ENCODE results near the gene PRSS12. TPM values are rescaled to one million over a fixed set of nuclear protein-coding genes. Genes with fewer than 3 reads are reported as not detected.
A peak's percentile ranks its signal among the peaks of the same experiment; 100 is the strongest.

The PRSS12 gene
- polyA plus RNA-seq, 1 donor from 2014 or later = 1.1 TPM

- Histone ChIP-seq H3K9me3 (ENCODE audit: low read length) (no peaks in the 10 kb centered on the region), H3K4me3 (ENCODE audit: low read length) (no peak overlapping the region), H3K4me2 (ENCODE audit: low read length) (no peak overlapping the region), H3K9me2 (ENCODE audit: insufficient read depth, low read length) (no peaks in the 10 kb centered on the region), H3F3A (ENCODE audit: insufficient read depth, low read length, poor library complexity, severe bottlenecking) (no peaks in the 10 kb centered on the region), H4K20me1 (ENCODE audit: insufficient read depth) (no peaks in the 10 kb centered on the region), H3K36me3 (ENCODE audit: insufficient read depth, low read length) (no peaks in the 10 kb centered on the region), H3K9ac (ENCODE audit: low read length) (no peak overlapping the region), H3K79me2 (replicated peaks; ENCODE audit: insufficient read depth, low read length) (no peaks in the 10 kb centered on the region), H2AFZ (ENCODE audit: low read depth, low read length) (no peak overlapping the region), H3K27me3 (ENCODE audit: insufficient read depth, low read depth, low read length) (no peaks in the 10 kb centered on the region), H3K27ac (ENCODE audit: low read length) (peak overlapping the region; percentile 7)
- TF ChIP-seq EP300 (conservative IDR thresholded peaks at IDR 0.05; ENCODE audit: poor library complexity, severe bottlenecking) (peak; percentile 78), MXI1 (conservative IDR thresholded peaks at IDR 0.05; ENCODE audit: poor library complexity, severe bottlenecking) (no peak), SMC3 (conservative IDR thresholded peaks at IDR 0.05; ENCODE audit: poor library complexity) (no peak), POLR2AphosphoS5 (IDR thresholded peaks at IDR 0.05) (peak; percentile 32)
Measured at GRCh38 chr4:118317691-118318090, 35.1 kb downstream of the PRSS12 start.

GRCh38 chr4:118314221-118314620, 38.6 kb downstream of the PRSS12 start:
- Histone ChIP-seq H3K4me2 (ENCODE audit: low read length) (no peak overlapping the region), H2AFZ (ENCODE audit: low read depth, low read length) (no peak overlapping the region), H3K27me3 (ENCODE audit: insufficient read depth, low read depth, low read length) (no peaks in the 10 kb centered on the region), H3K79me2 (replicated peaks; ENCODE audit: insufficient read depth, low read length) (no peaks in the 10 kb centered on the region), H3K36me3 (ENCODE audit: insufficient read depth, low read length) (no peaks in the 10 kb centered on the region), H3K9me2 (ENCODE audit: insufficient read depth, low read length) (no peaks in the 10 kb centered on the region), H3K9ac (ENCODE audit: low read length) (no peak overlapping the region), H3F3A (ENCODE audit: insufficient read depth, low read length, poor library complexity, severe bottlenecking) (no peaks in the 10 kb centered on the region), H3K27ac (ENCODE audit: low read length) (no peak overlapping the region), H4K20me1 (ENCODE audit: insufficient read depth) (no peaks in the 10 kb centered on the region), H3K4me3 (ENCODE audit: low read length) (no peak overlapping the region), H3K9me3 (ENCODE audit: low read length) (no peaks in the 10 kb centered on the region)
- no peak for TF ChIP-seq MXI1 (conservative IDR thresholded peaks at IDR 0.05; ENCODE audit: poor library complexity, severe bottlenecking)
- TF ChIP-seq SMC3 (conservative IDR thresholded peaks at IDR 0.05; ENCODE audit: poor library complexity) = no peak
- no peak for TF ChIP-seq RAD21 (conservative IDR thresholded peaks at IDR 0.05)
- no peak for TF ChIP-seq TAF1 (IDR thresholded peaks at IDR 0.05; ENCODE audit: low read depth)
- TF ChIP-seq EP300 (conservative IDR thresholded peaks at IDR 0.05; ENCODE audit: poor library complexity, severe bottlenecking) = no peak
- TF ChIP-seq EZH2 (IDR thresholded peaks at IDR 0.05; ENCODE audit: borderline replicate concordance, insufficient read depth, low read length, poor library complexity, severe bottlenecking) = no peak

GRCh38 chr4:118313098-118313497, 39.7 kb downstream of the PRSS12 start:
- no peaks in the 10 kb centered on the region for H3K79me2 ChIP-seq (replicated peaks; ENCODE audit: insufficient read depth, low read length)
- no peaks in the 10 kb centered on the region for H3F3A ChIP-seq (ENCODE audit: insufficient read depth, low read length, poor library complexity, severe bottlenecking)
- no peak overlapping the region for H3K27ac ChIP-seq (ENCODE audit: low read length)
- no peak overlapping the region for H3K4me2 ChIP-seq (ENCODE audit: low read length)
- no peaks in the 10 kb centered on the region for H3K27me3 ChIP-seq (ENCODE audit: insufficient read depth, low read depth, low read length)
- no peak overlapping the region for H2AFZ ChIP-seq (ENCODE audit: low read depth, low read length)
- no peaks in the 10 kb centered on the region for H4K20me1 ChIP-seq (ENCODE audit: insufficient read depth)
- H3K9me3 ChIP-seq (ENCODE audit: low read length) = no peaks in the 10 kb centered on the region
- H3K9me2 ChIP-seq (ENCODE audit: insufficient read depth, low read length) = no peaks in the 10 kb centered on the region
- H3K36me3 ChIP-seq (ENCODE audit: insufficient read depth, low read length) = no peaks in the 10 kb centered on the region
- H3K4me3 ChIP-seq (ENCODE audit: low read length) = no peak overlapping the region
- no peak overlapping the region for H3K9ac ChIP-seq (ENCODE audit: low read length)
- TF ChIP-seq EZH2 (IDR thresholded peaks at IDR 0.05; ENCODE audit: borderline replicate concordance, insufficient read depth, low read length, poor library complexity, severe bottlenecking) = no peak
- TF ChIP-seq RAD21 (conservative IDR thresholded peaks at IDR 0.05) = no peak
- no peak for TF ChIP-seq EP300 (conservative IDR thresholded peaks at IDR 0.05; ENCODE audit: poor library complexity, severe bottlenecking)
- TF ChIP-seq TAF1 (IDR thresholded peaks at IDR 0.05; ENCODE audit: low read depth) = no peak
- no peak for TF ChIP-seq MXI1 (conservative IDR thresholded peaks at IDR 0.05; ENCODE audit: poor library complexity, severe bottlenecking)
- TF ChIP-seq, protein P1, sequence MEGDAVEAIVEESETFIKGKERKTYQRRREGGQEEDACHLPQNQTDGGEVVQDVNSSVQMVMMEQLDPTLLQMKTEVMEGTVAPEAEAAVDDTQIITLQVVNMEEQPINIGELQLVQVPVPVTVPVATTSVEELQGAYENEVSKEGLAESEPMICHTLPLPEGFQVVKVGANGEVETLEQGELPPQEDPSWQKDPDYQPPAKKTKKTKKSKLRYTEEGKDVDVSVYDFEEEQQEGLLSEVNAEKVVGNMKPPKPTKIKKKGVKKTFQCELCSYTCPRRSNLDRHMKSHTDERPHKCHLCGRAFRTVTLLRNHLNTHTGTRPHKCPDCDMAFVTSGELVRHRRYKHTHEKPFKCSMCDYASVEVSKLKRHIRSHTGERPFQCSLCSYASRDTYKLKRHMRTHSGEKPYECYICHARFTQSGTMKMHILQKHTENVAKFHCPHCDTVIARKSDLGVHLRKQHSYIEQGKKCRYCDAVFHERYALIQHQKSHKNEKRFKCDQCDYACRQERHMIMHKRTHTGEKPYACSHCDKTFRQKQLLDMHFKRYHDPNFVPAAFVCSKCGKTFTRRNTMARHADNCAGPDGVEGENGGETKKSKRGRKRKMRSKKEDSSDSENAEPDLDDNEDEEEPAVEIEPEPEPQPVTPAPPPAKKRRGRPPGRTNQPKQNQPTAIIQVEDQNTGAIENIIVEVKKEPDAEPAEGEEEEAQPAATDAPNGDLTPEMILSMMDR (IDR thresholded peaks at IDR 0.05; ENCODE audit: poor library complexity, severe bottlenecking) = no peak
- TF ChIP-seq, protein P2, sequence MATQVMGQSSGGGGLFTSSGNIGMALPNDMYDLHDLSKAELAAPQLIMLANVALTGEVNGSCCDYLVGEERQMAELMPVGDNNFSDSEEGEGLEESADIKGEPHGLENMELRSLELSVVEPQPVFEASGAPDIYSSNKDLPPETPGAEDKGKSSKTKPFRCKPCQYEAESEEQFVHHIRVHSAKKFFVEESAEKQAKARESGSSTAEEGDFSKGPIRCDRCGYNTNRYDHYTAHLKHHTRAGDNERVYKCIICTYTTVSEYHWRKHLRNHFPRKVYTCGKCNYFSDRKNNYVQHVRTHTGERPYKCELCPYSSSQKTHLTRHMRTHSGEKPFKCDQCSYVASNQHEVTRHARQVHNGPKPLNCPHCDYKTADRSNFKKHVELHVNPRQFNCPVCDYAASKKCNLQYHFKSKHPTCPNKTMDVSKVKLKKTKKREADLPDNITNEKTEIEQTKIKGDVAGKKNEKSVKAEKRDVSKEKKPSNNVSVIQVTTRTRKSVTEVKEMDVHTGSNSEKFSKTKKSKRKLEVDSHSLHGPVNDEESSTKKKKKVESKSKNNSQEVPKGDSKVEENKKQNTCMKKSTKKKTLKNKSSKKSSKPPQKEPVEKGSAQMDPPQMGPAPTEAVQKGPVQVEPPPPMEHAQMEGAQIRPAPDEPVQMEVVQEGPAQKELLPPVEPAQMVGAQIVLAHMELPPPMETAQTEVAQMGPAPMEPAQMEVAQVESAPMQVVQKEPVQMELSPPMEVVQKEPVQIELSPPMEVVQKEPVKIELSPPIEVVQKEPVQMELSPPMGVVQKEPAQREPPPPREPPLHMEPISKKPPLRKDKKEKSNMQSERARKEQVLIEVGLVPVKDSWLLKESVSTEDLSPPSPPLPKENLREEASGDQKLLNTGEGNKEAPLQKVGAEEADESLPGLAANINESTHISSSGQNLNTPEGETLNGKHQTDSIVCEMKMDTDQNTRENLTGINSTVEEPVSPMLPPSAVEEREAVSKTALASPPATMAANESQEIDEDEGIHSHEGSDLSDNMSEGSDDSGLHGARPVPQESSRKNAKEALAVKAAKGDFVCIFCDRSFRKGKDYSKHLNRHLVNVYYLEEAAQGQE (IDR thresholded peaks at IDR 0.05; ENCODE audit: borderline replicate concordance) = no peak
- TF ChIP-seq SMC3 (conservative IDR thresholded peaks at IDR 0.05; ENCODE audit: poor library complexity) = no peak
- TF ChIP-seq POLR2AphosphoS5 (IDR thresholded peaks at IDR 0.05) = no peak

Measured in neural cell (in vitro differentiated cells).